Measurements from ENCODE around the gene GRIK4. TPM values are rescaled to one million over a fixed set of nuclear protein-coding genes. Genes with fewer than 3 reads are reported as not detected.

Gene GRIK4
- total and polyA plus RNA-seq, 2 of the 4 experiments (the other 2 are of a cell fraction) = 0.18 to 0.38 TPM

GRCh38 chr11:120561286-120561685, 49.7 kb downstream of the GRIK4 start:
- H3K56ac ChIP-seq (ENCODE audit: extremely low read depth, insufficient read depth, low read length) = no peak overlapping the region; the same call in 1 of the 2 replicates
- TF ChIP-seq MAFK (IDR thresholded peaks at IDR 0.05; ENCODE audit: low read depth, low read length) = no peak
- TF ChIP-seq RAD21 (IDR thresholded peaks at IDR 0.05; ENCODE audit: low read length) = no peak
- TF ChIP-seq CEBPB (IDR thresholded peaks at IDR 0.05; ENCODE audit: low read depth, low read length) = no peak
- no peak for TF ChIP-seq RCOR1 (IDR thresholded peaks at IDR 0.05; ENCODE audit: insufficient replicate concordance, low read length)
- TF ChIP-seq ELK1 (IDR thresholded peaks at IDR 0.05; ENCODE audit: borderline replicate concordance, low read depth, low read length) = no peak
- TF ChIP-seq MXI1 (IDR thresholded peaks at IDR 0.05; ENCODE audit: borderline replicate concordance, low read depth, low read length) = no peak
- TF ChIP-seq, protein P1, sequence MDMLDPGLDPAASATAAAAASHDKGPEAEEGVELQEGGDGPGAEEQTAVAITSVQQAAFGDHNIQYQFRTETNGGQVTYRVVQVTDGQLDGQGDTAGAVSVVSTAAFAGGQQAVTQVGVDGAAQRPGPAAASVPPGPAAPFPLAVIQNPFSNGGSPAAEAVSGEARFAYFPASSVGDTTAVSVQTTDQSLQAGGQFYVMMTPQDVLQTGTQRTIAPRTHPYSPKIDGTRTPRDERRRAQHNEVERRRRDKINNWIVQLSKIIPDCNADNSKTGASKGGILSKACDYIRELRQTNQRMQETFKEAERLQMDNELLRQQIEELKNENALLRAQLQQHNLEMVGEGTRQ (IDR thresholded peaks at IDR 0.05; ENCODE audit: low read depth, low read length) = no peak
- no peak for TF ChIP-seq RFX5 (IDR thresholded peaks at IDR 0.05; ENCODE audit: low read depth, low read length)
- TF ChIP-seq POLR2A (IDR thresholded peaks at IDR 0.05; ENCODE audit: low read depth, low read length) = no peak
- no peak overlapping the region for H3K27ac ChIP-seq (ENCODE audit: insufficient read depth, low read length)
- no peak overlapping the region for H3K14ac ChIP-seq (replicated peaks; ENCODE audit: low read depth, low read length)
- no peak overlapping the region for H2BK15ac ChIP-seq (ENCODE audit: low read depth, low read length)
- H4K5ac ChIP-seq (ENCODE audit: low read depth, low read length) = no peak overlapping the region
- no peak overlapping the region for H2BK5ac ChIP-seq (ENCODE audit: low read depth, low read length, poor library complexity, severe bottlenecking)
- H3K4me1 ChIP-seq (ENCODE audit: control insufficient read depth, insufficient read depth, low read length) = peaks cover 6% of the 10 kb centered on the region
- H3K9me1 ChIP-seq (ENCODE audit: insufficient read depth, low read length) = no peaks in the 10 kb centered on the region
- H3K79me1 ChIP-seq (ENCODE audit: low read depth in 1 of 2, low read length in 2 of 2) = no peaks in the 10 kb centered on the region
- intact Hi-C loops (cut with micrococcal nuclease) (no loop called here), dilution Hi-C loops (cut with HindIII; ENCODE audit: low sequenced_read_pairs, unreplicated experiment) (no loop called here), in situ Hi-C loops (cut with MboI; ENCODE audit: low sequenced_read_pairs) (no loop called here)
- ChIA-PET POLR2A (ENCODE audit: unreplicated experiment) (no interaction called here), CTCF (interaction anchor here (0.6 kb wide), 1 partner anchor 240 kb away, joined by 3 read pairs; no protein-coding TSS in a partner anchor)
- H2AK9ac ChIP-seq (replicated peaks; ENCODE audit: low read depth, low read length, poor library complexity) = no peak overlapping the region
- H3K4me2 ChIP-seq (ENCODE audit: low read depth, low read length) = no peak overlapping the region
- H3K18ac ChIP-seq (ENCODE audit: low read depth, low read length) = no peak overlapping the region
- H3K27me3 ChIP-seq (ENCODE audit: control insufficient read depth, insufficient read depth, low read length) = peaks cover 4% of the 10 kb centered on the region; the same call in 1 of the 2 replicates
- H4K20me1 ChIP-seq (ENCODE audit: insufficient read depth, low read length) = no peaks in the 10 kb centered on the region
- H4K91ac ChIP-seq (ENCODE audit: insufficient read depth, low read depth, low read length) = no peak overlapping the region
- WGBS, 2 experiments (ENCODE audit: extremely low coverage in 2 of 2, insufficient read length in 1 of 2) = 100% methylated on average over 1 of the region's 11 CpGs; no CpG with 5 or more reads in 1 of the 2 experiments
- BruUV-seq (replicated peaks) = no TSS peak
- no peaks in the 10 kb centered on the region for H3K9me3 ChIP-seq (ENCODE audit: control insufficient read depth, insufficient read depth, low read length)
- H3K4me3 ChIP-seq (ENCODE audit: insufficient read depth, low read depth, low read length) = no peak overlapping the region
- ATAC-seq (ENCODE audit: low read depth) = no peak
- H3K9ac ChIP-seq (ENCODE audit: low read depth, low read length) = no peak overlapping the region
- H3K36me3 ChIP-seq (ENCODE audit: control insufficient read depth, insufficient read depth, low read length) = no peaks in the 10 kb centered on the region
- no peak overlapping the region for H2AK5ac ChIP-seq (ENCODE audit: low read depth, low read length)
- H4K8ac ChIP-seq (ENCODE audit: low read depth in 2 of 2, low read length in 2 of 2) = no peak overlapping the region
- no peak overlapping the region for H2BK20ac ChIP-seq (ENCODE audit: low read depth, low read length)
- no peak overlapping the region for H3K4ac ChIP-seq (ENCODE audit: low read depth, low read length)
- H3K23ac ChIP-seq (ENCODE audit: low read depth, low read length) = no peak overlapping the region
- no peak overlapping the region for H2BK120ac ChIP-seq (ENCODE audit: low read depth, low read length)
- DNase-seq = no peak
- no peak overlapping the region for H2AFZ ChIP-seq (replicated peaks; ENCODE audit: low read length, poor library complexity)
